HepG2 (cell line): ENCODE measurements around the gene CYP2W1. TPM values are rescaled to one million over a fixed set of nuclear protein-coding genes. Genes with fewer than 3 reads are reported as not detected.

Source experiments
- FOSL2 ChIP-seq: sonication (generic); formaldehyde crosslinking; IDR thresholded peaks from 2 replicates; pipeline ENCODE4 v1.4.0; 2020; ENCODE audit warnings: missing genetic modification reagents
- FOXK2 ChIP-seq: fragments of 450-650 bp; IDR thresholded peaks from 2 replicates; pipeline ENCODE4 v1.6.1; 2016
- HHEX ChIP-seq: IDR thresholded peaks from 2 replicates; pipeline ENCODE4 v1.6.1; 2016; ENCODE audit warnings: control low read depth
- HIC2 ChIP-seq: sonication (generic); formaldehyde crosslinking; IDR thresholded peaks from 2 replicates; pipeline ENCODE4 v1.9.0; 2022; ENCODE audit warnings: low read depth, missing genetic modification reagents
- HNF4G ChIP-seq, 2 experiments: sonication (generic) in 1 of 2; formaldehyde crosslinking in 1 of 2; IDR thresholded peaks; 2 replicates each; pipeline versions ENCODE4 v1.4.0 to v1.6.1; 2011 to 2020; ENCODE audit warnings: borderline replicate concordance in 2 of 2, low read depth in 2 of 2, mild to moderate bottlenecking in 2 of 2, low read length in 1 of 2, missing genetic modification reagents in 1 of 2, moderate library complexity in 1 of 2
- HOXD1 ChIP-seq: sonication (generic); formaldehyde crosslinking; IDR thresholded peaks from 2 replicates; pipeline ENCODE4 v1.5.0; 2020; ENCODE audit warnings: missing genetic modification reagents
- LCORL ChIP-seq, 2 experiments: fragments of 450-650 bp in 1 of 2; sonication (generic) in 1 of 2; formaldehyde crosslinking in 1 of 2; IDR thresholded peaks; 2 replicates each; pipeline versions ENCODE4 v1.5.0 to v1.6.1; 2017 to 2020; ENCODE audit warnings: antibody characterized with exemption in 1 of 2, missing genetic modification reagents in 1 of 2
- NR2F6 ChIP-seq, 2 experiments: IDR thresholded peaks; 2 replicates each; pipeline ENCODE4 v1.6.1; 2016; ENCODE audit warnings: antibody characterized with exemption in 1 of 2, mild to moderate bottlenecking in 1 of 2
- RXRB ChIP-seq: IDR thresholded peaks from 2 replicates; pipeline ENCODE4 v1.6.1; 2016; ENCODE audit warnings: borderline replicate concordance, missing genetic modification reagents, missing compliant biosample characterization
- SCMH1 ChIP-seq: sonication (generic); formaldehyde crosslinking; IDR thresholded peaks from 2 replicates; pipeline ENCODE4 v1.9.0; 2021; ENCODE audit warnings: missing genetic modification reagents, mild to moderate bottlenecking, borderline replicate concordance
- TFDP1 ChIP-seq: IDR thresholded peaks from 2 replicates; pipeline ENCODE4 v1.6.1; 2016; ENCODE audit warnings: missing compliant biosample characterization, missing genetic modification reagents, borderline replicate concordance
- TOE1 ChIP-seq: sonication (generic); formaldehyde crosslinking; IDR thresholded peaks from 2 replicates; pipeline ENCODE4 v1.4.0; 2020; ENCODE audit warnings: mild to moderate bottlenecking, missing genetic modification reagents
- ZFP37 ChIP-seq: sonication (generic); formaldehyde crosslinking; IDR thresholded peaks from 2 replicates; pipeline ENCODE4 v1.4.0; 2020; ENCODE audit warnings: missing genetic modification reagents, borderline replicate concordance
- ZFY ChIP-seq: sonication (generic); formaldehyde crosslinking; IDR thresholded peaks from 2 replicates; pipeline ENCODE4 v1.4.0; 2020; ENCODE audit warnings: missing genetic modification reagents
- ZNF225 ChIP-seq: sonication (generic); formaldehyde crosslinking; IDR thresholded peaks from 2 replicates; pipeline ENCODE4 v1.4.0; 2020; ENCODE audit warnings: mild to moderate bottlenecking, missing genetic modification reagents
- ZNF234 ChIP-seq: sonication (generic); formaldehyde crosslinking; conservative IDR thresholded peaks from 2 replicates; pipeline ENCODE4 v1.5.1; 2020; ENCODE audit warnings: mild to moderate bottlenecking, missing genetic modification reagents
- polyA plus RNA-seq, 8 experiments: library from polyadenylated mRNA; depleted of rRNA in 3 of 8; stranded (reverse) in 7 of 8; unstranded in 1 of 8; fragments of >200 nt; fragmentation: Illumina TruSeq in 4 of 8; extraction: Trizol in 4 of 8; gene quantifications; 2 replicates each; pipeline versions ENCODE4 v1.2.1 to v1.2.3, GENCODE V29; 2011 to 2016; ENCODE audit warnings: low read depth in 4 of 8, missing spikeins in 1 of 8, mixed read lengths in 1 of 8; ENCODE audit not compliant: insufficient read depth in 1 of 8
- total RNA-seq, 5 experiments: library from RNA; depleted of rRNA; stranded (reverse); fragments of >200 nt; fragmentation: Illumina TruSeq; extraction: Trizol; gene quantifications; 2 replicates each; pipeline ENCODE4 v1.2.3, GENCODE V29; 2016; ENCODE audit warnings: low read depth in 1 of 5

Gene CYP2W1
- total and polyA plus RNA-seq, 2 of the 13 experiments (the other 11 are each of a cell fraction or from before 2014, with no cell fraction given), result 19.5 to 31.7 TPM

DNA sequence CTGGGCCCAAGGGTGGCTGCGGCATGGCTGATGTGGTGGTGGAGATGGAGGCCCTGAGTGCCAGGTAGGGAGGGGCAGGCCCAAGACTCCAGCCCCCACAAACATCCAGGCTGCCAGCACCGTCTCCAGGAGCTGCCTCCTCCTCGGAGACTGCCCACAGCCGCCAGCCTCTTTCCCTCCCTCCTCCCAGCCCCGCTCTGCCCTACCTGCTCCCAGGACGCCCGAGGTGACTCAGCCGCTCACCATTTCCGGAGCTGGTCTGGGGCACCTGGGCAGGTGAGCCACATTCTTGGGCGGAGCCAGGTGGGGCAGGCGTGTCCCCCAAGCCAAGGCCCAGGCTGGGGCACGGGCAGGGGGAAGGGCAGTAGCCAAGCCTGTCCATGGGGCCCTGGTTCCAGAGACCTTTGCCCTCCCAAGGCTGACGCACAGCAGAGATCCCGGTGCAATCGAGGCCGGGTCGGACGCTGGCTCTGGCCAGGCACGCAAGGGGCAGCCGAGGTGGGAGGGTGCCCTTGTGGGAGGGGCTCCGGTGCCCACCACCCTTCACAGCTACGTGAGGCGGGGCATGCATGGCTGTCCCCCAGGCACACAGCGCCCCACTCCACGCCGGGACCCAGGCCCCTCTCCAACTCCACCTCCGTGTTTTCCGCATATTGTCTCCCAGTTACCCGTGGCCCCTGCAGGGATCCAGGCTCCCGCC lies 37.3 kb upstream of the CYP2W1 start (continued):
- no peak for TF ChIP-seq TOE1
- TF ChIP-seq HOXD1 (CRISPR knock-in tag), result no peak
- no peak for TF ChIP-seq LCORL (IDR thresholded peaks at IDR 0.05)
- TF ChIP-seq LCORL (CRISPR knock-in tag; IDR thresholded peaks at IDR 0.05), result peak; percentile 67; the same call in 1 of the 2 replicates
- peak; percentile 78 for TF ChIP-seq FOSL2 (CRISPR knock-in tag)
- TF ChIP-seq SCMH1 (CRISPR knock-in tag), result no peak
- 0 out of 2 replicates have a peak, but pooled peaks have one; percentile 11 for TF ChIP-seq RXRB (CRISPR knock-in tag)
- TF ChIP-seq FOXK2, result no peak
- peak; percentile 35; the same call in 1 of the 2 replicates for TF ChIP-seq ZNF225
- no peak for TF ChIP-seq ZFP37 (CRISPR knock-in tag)
- no peak for TF ChIP-seq NR2F6 (IDR thresholded peaks at IDR 0.05)
- peak; percentile 67; the same call in 1 of the 2 replicates for TF ChIP-seq NR2F6 (CRISPR knock-in tag; IDR thresholded peaks at IDR 0.05)
- no peak for TF ChIP-seq TFDP1 (CRISPR knock-in tag)
- TF ChIP-seq ZNF234 (CRISPR knock-in tag), result no peak
- peak; percentile 37; the same call in 1 of the 2 replicates for TF ChIP-seq ZFY (CRISPR knock-in tag)
- TF ChIP-seq HHEX (CRISPR knock-in tag), result no peak
- TF ChIP-seq HIC2, result peak; percentile 80; the same call in 1 of the 2 replicates
- peak; percentile 62; the same call in 1 of the 2 replicates for TF ChIP-seq HNF4G (IDR thresholded peaks at IDR 0.05; ENCODE audit: borderline replicate concordance, low read depth, low read length)
- TF ChIP-seq HNF4G (CRISPR knock-in tag; IDR thresholded peaks at IDR 0.05; ENCODE audit: borderline replicate concordance, low read depth), result no peak
